Activated naive CD4-positive, alpha-beta T cell treated with anti-CD3 and anti-CD28 coated beads, Interleukin-2, amount 50 U/mL, for 24 hours (primary cell): ENCODE measurements around the gene CFAP99.

Experiments
- H3K27ac Mint-ChIP-seq: one replicate; pipeline ENCODE4 v1.8.0; 2021; ENCODE audit warnings: mild to moderate bottlenecking, mixed read lengths
- H3K27me3 Mint-ChIP-seq: one replicate; pipeline ENCODE4 v1.8.0; 2021; ENCODE audit warnings: mixed read lengths
- H3K36me3 Mint-ChIP-seq: one replicate; pipeline ENCODE4 v1.8.0; 2021; ENCODE audit warnings: mixed read lengths
- H3K4me1 Mint-ChIP-seq: one replicate; pipeline ENCODE4 v1.8.0; 2021; ENCODE audit warnings: mixed read lengths
- H3K4me3 Mint-ChIP-seq: one replicate; pipeline ENCODE4 v1.8.0; 2021; ENCODE audit warnings: mild to moderate bottlenecking, mixed read lengths
- H3K9me3 Mint-ChIP-seq: one replicate; pipeline ENCODE4 v1.8.0; 2021; ENCODE audit warnings: mixed read lengths

The CFAP99 gene

DNA sequence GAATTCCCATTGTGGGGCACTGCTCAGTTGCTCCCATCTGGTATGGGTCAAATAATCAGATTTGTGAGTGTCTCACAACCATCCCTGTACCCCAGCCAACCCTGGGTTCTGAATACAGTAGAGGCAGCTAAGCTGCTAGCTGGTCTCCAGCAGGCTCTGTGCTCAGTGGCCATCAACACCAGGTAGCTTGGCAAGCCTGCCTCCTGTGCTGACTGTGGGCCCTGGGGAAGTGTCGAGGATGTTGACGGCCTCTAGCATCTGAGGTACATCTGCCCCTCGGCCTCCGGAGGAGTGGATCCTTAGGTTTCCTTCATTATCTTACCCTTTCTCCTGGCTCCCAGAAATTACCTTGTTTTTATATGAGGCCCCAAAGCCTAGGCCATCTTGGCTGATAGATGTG lies 63.4 kb downstream of the CFAP99 start:
- Mint-ChIP-seq H3K36me3 (peaks cover 3% of the 10 kb centered on the region), H3K9me3 (no peaks in the 10 kb centered on the region), H3K4me1 (peaks cover 92% of the 10 kb centered on the region), H3K4me3 (peak overlapping the region; percentile 65), H3K27me3 (no peaks in the 10 kb centered on the region), H3K27ac (no peak overlapping the region)

- H3K27me3 Mint-ChIP-seq, result no peaks in the 10 kb centered on the region
These were observed 63.9 kb downstream of the CFAP99 start for GRCh38 chr4:2482693-2483092.

GRCh38 chr4:2483237-2483636 lies 64.5 kb downstream of the CFAP99 start:
- H3K36me3 Mint-ChIP-seq, result peaks cover 3% of the 10 kb centered on the region
- H3K9me3 Mint-ChIP-seq, result no peaks in the 10 kb centered on the region
- peak overlapping the region; percentile 65 for H3K4me3 Mint-ChIP-seq
- H3K4me1 Mint-ChIP-seq, result peaks cover 92% of the 10 kb centered on the region
- H3K27me3 Mint-ChIP-seq, result no peaks in the 10 kb centered on the region
- H3K27ac Mint-ChIP-seq, result peak overlapping the region; percentile 76

More at GRCh38 chr4:2482693-2483092, 63.9 kb downstream of the CFAP99 start:
- H3K9me3 Mint-ChIP-seq, result no peaks in the 10 kb centered on the region
- peaks cover 92% of the 10 kb centered on the region for H3K4me1 Mint-ChIP-seq
- peak overlapping the region; percentile 76 for H3K27ac Mint-ChIP-seq
- H3K4me3 Mint-ChIP-seq, result peak overlapping the region; percentile 65
- peaks cover 3% of the 10 kb centered on the region for H3K36me3 Mint-ChIP-seq

DNA sequence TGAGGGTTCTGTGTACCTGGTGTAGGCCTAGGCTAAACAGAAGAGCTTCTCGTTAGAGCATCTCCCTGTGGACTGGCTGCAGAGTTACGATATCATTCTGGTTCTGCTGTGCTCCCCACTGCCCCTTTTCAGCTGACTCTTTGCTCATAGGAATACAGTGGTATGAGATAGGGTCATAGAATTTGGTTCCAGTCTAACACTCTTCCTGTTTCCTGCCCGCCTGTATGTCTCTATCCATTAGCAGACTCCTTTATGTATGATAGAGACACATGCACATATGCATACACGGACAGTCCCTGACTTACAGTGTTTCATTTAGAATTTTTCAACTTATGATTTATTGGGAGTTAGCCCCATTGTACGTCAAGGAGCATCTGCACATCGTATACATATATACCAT lies 65.4 kb downstream of the CFAP99 start:
- H3K4me3 Mint-ChIP-seq, result peak overlapping the region; percentile 40
- peaks cover 85% of the 10 kb centered on the region for H3K4me1 Mint-ChIP-seq
- H3K27ac Mint-ChIP-seq, result peak overlapping the region; percentile 76
- H3K27me3 Mint-ChIP-seq, result no peaks in the 10 kb centered on the region
- no peaks in the 10 kb centered on the region for H3K9me3 Mint-ChIP-seq
- H3K36me3 Mint-ChIP-seq, result peaks cover 2% of the 10 kb centered on the region

DNA sequence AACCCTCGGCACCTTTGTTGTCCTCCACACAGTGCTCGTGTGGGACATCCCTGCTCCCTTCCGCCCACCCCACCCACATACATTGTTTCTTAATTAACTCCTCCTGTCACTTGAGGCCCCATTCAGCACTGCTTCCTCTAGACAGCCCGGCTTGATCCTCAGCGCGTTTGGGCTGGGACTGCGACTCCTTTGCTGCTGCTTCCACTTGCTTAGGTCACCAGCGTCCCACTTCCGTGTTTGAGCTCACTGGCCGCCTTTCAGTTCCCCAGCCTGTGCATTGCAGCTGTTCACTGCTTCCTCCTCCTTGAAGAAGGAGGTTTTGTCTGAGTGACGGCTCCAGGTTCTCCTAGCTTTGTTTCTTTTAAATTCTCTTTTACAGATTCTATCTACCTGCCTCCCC lies 66.2 kb downstream of the CFAP99 start:
- H3K27me3 Mint-ChIP-seq, result no peaks in the 10 kb centered on the region
- peak overlapping the region; percentile 44 for H3K27ac Mint-ChIP-seq
- H3K36me3 Mint-ChIP-seq, result peaks cover 3% of the 10 kb centered on the region
- H3K4me1 Mint-ChIP-seq, result peaks cover 80% of the 10 kb centered on the region
- no peaks in the 10 kb centered on the region for H3K9me3 Mint-ChIP-seq
- peak overlapping the region; percentile 69 for H3K4me3 Mint-ChIP-seq

GRCh38 chr4:2485956-2486355 lies 67.2 kb downstream of the CFAP99 start:
- no peaks in the 10 kb centered on the region for H3K27me3 Mint-ChIP-seq
- no peaks in the 10 kb centered on the region for H3K9me3 Mint-ChIP-seq
- peaks cover 80% of the 10 kb centered on the region for H3K4me1 Mint-ChIP-seq
- peak overlapping the region; percentile 39 for H3K4me3 Mint-ChIP-seq
- peaks cover 9% of the 10 kb centered on the region for H3K36me3 Mint-ChIP-seq
- peak overlapping the region; percentile 43 for H3K27ac Mint-ChIP-seq

- Mint-ChIP-seq H3K4me3 (peak overlapping the region; percentile 39), H3K27ac (no peak overlapping the region), H3K9me3 (no peaks in the 10 kb centered on the region), H3K4me1 (peaks cover 70% of the 10 kb centered on the region), H3K36me3 (peaks cover 7% of the 10 kb centered on the region), H3K27me3 (no peaks in the 10 kb centered on the region)
These were observed 68.2 kb downstream of the CFAP99 start for GRCh38 chr4:2486981-2487380.

DNA sequence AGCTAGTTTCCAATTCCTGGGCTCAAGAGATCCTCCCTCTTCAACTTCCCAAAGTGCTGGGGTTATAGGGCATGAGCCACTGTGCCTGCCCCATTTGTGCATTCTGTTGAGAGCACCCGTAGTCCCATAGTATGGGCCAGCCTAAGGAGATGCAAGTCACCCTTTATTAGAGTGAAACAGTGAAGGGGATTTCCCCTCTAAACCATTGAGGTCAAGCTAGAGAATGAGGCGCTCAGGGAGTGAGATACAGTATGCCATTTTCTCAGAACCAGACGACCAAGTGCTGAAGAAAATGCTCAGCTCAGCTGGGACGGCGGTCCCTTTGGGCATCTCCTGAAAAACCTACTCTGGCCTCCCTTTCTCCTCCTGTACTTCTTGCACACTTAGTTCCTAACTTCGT lies 68.9 kb downstream of the CFAP99 start:
- H3K27me3 Mint-ChIP-seq, result no peaks in the 10 kb centered on the region
- peaks cover 7% of the 10 kb centered on the region for H3K36me3 Mint-ChIP-seq
- no peak overlapping the region for H3K27ac Mint-ChIP-seq
- no peaks in the 10 kb centered on the region for H3K9me3 Mint-ChIP-seq
- H3K4me3 Mint-ChIP-seq, result no peak overlapping the region
- peaks cover 64% of the 10 kb centered on the region for H3K4me1 Mint-ChIP-seq

DNA sequence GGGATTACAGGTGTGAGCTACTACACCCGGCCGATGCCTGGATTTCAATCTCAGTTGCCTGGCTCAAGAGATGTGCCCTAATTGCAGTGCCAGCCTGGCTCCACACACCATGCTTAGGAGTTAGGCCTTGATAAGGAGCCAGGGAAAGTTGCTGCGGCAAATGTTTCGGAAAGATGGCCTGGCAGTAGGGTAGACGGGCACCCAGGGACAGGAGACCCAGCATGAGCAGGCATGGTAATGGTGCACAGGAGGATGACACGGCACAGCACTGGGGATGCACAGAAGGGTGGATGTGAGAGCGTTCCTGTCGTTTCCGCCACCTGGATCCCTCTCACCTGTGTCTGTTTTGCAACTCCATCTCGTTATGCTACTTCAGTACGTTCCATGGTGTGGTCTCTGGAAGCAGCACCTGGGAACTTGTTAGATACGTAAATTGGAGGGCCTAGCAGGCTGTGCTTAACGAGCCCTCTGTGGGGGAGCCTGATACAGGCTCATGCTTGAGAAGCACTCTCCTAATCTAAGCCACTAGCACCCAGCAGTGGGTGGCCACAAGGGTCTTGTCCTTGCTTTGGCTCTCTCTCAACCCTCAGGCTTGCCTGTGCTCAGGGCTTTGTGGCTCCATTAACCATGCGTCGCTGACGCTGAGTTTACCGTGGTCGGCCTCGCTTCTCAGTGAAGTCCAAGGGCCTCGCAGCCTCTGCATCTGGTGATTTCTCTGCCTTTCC lies 70.5 kb downstream of the CFAP99 start:
- H3K4me1 Mint-ChIP-seq, result peaks cover 59% of the 10 kb centered on the region
- H3K4me3 Mint-ChIP-seq, result no peak overlapping the region
- no peak overlapping the region for H3K27ac Mint-ChIP-seq
- H3K36me3 Mint-ChIP-seq, result peaks cover 12% of the 10 kb centered on the region
- no peaks in the 10 kb centered on the region for H3K27me3 Mint-ChIP-seq
- no peaks in the 10 kb centered on the region for H3K9me3 Mint-ChIP-seq

DNA sequence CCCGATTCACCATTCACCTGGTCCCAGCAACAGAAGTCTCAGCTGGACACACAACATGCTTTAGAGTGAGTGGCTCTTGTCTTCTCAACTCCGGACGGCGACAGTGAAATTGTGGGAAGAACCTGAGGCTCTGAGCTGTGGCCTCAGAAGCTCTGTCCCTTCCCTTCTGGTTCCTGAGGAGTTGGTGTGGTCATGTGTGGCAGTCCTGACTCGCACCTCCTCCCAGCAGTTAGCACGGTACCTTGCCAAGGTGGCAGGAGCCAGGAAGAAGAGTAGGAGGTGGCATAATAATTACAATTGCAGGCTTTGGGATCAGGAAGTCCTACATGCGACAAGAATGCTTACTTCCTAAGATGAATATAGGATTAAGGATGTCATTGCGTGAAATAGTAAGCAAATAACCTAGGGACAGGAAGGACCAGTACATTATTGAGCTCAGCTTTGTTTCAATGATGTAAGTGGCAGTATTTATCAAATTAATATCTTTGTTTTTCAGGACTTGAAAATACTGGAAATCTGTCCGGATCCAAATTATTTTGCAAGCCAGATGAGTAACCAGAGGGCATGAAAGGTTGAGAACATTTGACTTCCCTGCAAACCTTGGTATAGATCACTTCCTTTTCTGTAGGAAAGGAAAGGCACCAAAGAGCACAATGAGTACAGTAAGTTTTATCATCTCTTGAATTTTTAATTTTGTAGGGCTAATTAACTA lies 71.2 kb downstream of the CFAP99 start:
- Mint-ChIP-seq H3K4me3 (no peak overlapping the region), H3K27ac (peak overlapping the region; percentile 51), H3K36me3 (peaks cover 12% of the 10 kb centered on the region), H3K4me1 (peaks cover 51% of the 10 kb centered on the region), H3K9me3 (no peaks in the 10 kb centered on the region), H3K27me3 (no peaks in the 10 kb centered on the region)

GRCh38 chr4:2492970-2493369 lies 74.2 kb downstream of the CFAP99 start:
- H3K9me3 Mint-ChIP-seq, result no peaks in the 10 kb centered on the region
- H3K27me3 Mint-ChIP-seq, result no peaks in the 10 kb centered on the region
- peak overlapping the region; percentile 57 for H3K27ac Mint-ChIP-seq
- H3K4me1 Mint-ChIP-seq, result peaks cover 30% of the 10 kb centered on the region
- H3K36me3 Mint-ChIP-seq, result peaks cover 16% of the 10 kb centered on the region
- no peak overlapping the region for H3K4me3 Mint-ChIP-seq

- Mint-ChIP-seq H3K4me3 (no peak overlapping the region), H3K27ac (no peak overlapping the region), H3K27me3 (no peaks in the 10 kb centered on the region), H3K9me3 (no peaks in the 10 kb centered on the region), H3K4me1 (peaks cover 21% of the 10 kb centered on the region), H3K36me3 (peaks cover 15% of the 10 kb centered on the region)
These were observed 76.2 kb downstream of the CFAP99 start for GRCh38 chr4:2494992-2495391.

GRCh38 chr4:2497324-2497723 lies 78.6 kb downstream of the CFAP99 start:
- H3K36me3 Mint-ChIP-seq, result peaks cover 12% of the 10 kb centered on the region
- H3K27me3 Mint-ChIP-seq, result no peaks in the 10 kb centered on the region
- H3K9me3 Mint-ChIP-seq, result no peaks in the 10 kb centered on the region
- H3K4me3 Mint-ChIP-seq, result no peak overlapping the region
- no peak overlapping the region for H3K27ac Mint-ChIP-seq
- H3K4me1 Mint-ChIP-seq, result peaks cover 19% of the 10 kb centered on the region

DNA sequence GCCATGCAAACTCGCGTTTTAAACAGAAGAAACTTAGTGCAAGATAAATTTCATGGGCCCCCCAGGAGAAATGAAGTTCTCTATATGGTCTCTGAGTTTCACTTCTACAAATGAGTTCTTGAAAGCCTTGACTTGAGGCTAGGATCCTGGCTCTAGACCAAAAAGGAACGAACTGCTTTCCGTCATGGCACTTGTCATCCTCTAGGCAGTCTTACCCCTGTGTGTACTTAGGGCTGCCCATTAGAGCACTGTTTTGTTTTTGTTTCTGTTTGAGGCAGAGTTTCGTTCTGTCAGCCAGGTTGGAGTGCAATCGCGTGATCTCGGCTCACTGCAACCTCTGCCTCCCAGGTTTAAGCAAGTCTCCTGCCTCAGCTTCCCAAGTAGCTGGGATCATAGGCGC lies 79.2 kb downstream of the CFAP99 start:
- Mint-ChIP-seq H3K9me3 (no peaks in the 10 kb centered on the region), H3K36me3 (peaks cover 9% of the 10 kb centered on the region), H3K4me1 (peaks cover 15% of the 10 kb centered on the region), H3K27me3 (no peaks in the 10 kb centered on the region), H3K4me3 (no peak overlapping the region), H3K27ac (no peak overlapping the region)

DNA sequence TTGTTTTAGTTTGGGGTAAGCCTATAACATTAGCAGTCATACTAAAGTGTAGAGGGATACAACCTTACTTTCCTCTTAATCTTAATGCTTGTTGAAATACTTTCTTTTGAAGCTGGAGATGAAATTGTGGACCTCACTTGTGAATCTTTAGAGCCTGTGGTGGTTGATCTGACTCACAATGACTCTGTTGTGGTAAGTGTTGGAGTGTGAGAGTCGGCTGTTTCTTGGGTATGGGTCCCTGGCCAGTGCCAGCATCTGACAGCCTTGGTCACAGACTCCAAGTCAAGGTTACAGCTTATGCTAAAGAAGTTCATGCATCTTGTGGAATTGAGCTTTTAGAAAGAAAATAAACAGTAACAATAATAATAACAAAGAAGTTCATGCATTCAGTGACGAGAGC lies 81.8 kb downstream of the CFAP99 start:
- no peaks in the 10 kb centered on the region for H3K27me3 Mint-ChIP-seq
- peaks cover 8% of the 10 kb centered on the region for H3K4me1 Mint-ChIP-seq
- no peak overlapping the region for H3K4me3 Mint-ChIP-seq
- no peaks in the 10 kb centered on the region for H3K9me3 Mint-ChIP-seq
- H3K27ac Mint-ChIP-seq, result peak overlapping the region; percentile 65
- peaks cover 6% of the 10 kb centered on the region for H3K36me3 Mint-ChIP-seq

GRCh38 chr4:2501034-2501594 lies 82.4 kb downstream of the CFAP99 start:
- Mint-ChIP-seq H3K27me3 (no peaks in the 10 kb centered on the region), H3K4me3 (no peak overlapping the region), H3K36me3 (peaks cover 6% of the 10 kb centered on the region), H3K4me1 (peaks cover 8% of the 10 kb centered on the region), H3K9me3 (no peaks in the 10 kb centered on the region), H3K27ac (no peak overlapping the region)
